GM21576 (cell line): ENCODE measurements around the gene SERAC1.

Experiments used
- ATAC-seq: cut with Tn5 transposase; IDR thresholded peaks from one replicate; pipeline ENCODE4 v1.9.1; 2021; ENCODE audit warnings: mild to moderate bottlenecking, moderate library complexity; ENCODE audit not compliant: unreplicated experiment

SERAC1 gene

DNA sequence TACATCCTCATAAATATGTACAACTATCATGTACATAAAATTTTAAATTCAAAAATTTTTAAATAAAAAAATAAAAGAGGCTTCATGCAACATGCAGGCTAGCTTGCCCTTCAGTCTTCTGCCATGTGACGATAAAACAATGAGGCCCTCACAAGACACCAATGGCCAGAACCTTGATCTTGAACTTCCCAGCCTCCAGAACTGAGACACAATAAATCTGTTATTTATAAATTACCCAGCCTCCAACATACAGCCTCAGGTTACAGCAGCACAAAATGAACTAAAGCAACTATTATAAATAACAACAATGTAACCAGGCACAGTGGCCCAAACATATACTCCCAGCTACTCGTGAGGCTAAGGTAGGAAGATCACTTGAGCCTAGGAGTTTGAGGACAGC, 42.8 kb downstream of the SERAC1 start:
- no peak for ATAC-seq

DNA sequence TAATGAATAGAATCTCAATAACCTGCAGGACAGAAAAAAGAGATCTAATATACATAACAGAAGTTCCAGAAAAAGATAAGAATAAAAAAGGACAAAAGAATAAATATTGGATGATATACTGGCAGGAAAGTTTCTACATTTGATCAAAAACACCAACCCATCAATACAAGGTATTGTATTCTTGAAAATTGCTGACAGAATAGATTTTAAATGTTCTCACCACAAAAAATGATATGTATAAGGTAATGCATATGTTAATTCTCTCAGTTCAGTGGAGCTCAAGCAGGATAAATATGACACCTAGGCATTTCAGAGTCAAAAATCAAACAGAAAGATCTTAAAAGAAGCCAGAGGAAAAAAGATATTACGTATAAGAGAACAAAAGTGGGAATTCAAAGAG, 43.8 kb downstream of the SERAC1 start:
- no peak for ATAC-seq

DNA sequence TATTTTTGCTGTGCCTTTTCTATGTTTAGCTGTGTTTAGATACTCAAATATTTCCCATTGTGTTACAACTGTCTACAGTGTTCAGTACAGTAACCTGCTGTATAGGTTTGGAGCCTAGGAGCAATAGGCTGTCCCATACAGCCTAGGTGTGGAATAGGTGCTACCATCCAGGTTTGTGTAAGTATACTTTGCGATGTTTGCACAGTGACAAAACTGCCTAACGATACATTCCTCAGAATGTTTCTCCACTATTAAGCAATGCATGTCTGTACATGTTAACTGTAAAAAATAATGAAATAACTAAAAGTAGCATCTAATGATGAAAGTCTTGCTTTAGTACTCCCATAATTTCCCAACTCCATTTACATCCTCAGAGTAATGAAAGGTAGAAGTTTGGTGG, 46.0 kb downstream of the SERAC1 start:
- no peak for ATAC-seq

DNA sequence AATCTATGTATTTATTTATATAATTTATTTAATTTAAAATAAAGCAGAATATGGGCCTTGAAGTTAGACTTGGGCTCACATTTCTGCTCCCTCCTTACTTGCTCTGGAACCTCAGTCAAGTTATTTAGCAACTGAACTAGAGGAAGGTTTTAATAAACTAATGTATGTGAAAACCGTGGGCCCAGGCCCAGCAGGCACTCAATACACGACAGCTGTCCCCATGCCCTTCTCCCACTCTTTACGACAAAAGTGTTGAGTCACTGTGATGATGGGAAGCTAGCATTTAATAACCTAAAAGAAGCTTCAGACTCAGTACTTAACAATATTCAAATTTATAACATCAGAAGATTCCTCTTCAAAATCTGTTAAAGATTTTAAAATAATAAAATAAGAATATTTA, 46.7 kb downstream of the SERAC1 start:
- no peak for ATAC-seq

DNA sequence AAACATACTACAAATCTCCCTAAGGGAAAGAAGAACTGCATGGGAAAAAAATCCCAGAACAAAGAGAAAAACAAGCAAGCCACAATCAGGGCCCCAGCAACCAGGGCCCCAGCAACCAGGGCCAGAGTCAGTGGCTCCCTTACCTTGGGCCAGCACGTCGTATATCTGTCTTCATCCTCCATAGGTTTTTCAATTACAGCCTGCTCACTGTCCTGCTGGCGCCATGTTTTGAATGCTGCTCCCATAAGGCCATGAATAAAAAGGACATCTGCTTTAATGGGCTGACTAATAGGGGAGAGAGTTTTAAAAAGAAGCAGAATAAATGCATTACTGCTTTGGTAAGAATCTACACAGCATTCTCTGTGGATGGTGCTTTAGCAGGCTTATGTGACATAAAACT, 49.2 kb downstream of the SERAC1 start:
- no peak for ATAC-seq

DNA sequence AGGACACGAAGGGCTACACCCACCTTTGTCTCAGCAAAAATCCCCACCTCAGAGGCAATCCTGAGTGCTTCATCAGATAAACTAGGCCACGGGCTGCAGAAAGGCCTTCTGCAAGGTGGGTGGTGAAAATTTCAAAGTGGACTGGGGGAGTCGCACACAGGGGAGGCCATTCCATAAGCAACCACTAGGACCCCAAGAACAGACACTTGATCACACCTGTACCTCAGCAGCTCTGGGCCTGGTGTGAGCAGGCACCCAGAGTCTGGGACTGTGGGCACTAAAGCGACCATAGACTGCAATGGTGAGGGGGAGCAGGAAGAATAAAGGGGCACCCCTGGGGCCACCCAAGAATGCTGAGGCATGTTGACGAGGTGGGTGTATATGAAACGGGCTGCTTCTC, 52.6 kb downstream of the SERAC1 start:
- no peak for ATAC-seq

DNA sequence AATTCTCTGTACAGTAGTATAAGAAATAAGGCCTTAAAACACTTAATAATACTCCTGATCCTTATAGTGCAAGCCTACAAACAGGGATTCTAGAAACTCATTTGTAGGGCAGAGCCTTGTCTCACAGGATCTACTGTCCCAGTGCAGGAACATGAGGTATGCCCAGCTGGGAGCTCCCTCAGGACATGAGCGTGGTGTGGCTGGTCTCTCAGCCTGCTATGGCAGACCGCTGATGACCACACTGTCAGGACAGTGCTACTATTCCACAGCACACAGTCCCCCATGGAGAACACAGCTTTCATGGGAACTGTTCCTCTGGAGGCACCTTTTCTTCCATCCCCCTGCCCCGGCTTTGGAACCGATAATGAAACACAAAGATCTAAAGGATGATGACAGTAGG, 53.0 kb downstream of the SERAC1 start:
- ATAC-seq, result no peak

DNA sequence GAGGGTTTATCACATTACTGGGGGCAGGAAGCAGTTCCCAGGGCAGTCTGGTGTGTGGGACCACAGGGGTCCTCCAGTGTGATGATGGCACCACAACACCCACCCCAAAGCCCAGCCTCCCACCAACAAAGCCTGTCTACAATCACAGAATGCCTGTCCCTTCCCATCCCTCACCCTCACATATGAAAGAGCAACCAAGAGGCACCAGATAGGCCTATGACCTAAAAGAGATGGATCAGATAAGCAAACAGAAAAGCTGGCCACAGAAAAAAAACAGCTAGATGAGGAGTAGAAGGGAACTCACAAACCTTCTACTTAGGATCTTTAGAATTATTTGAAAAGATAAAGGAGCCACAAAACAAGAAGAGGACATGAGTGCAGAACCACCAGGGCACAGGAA, 54.3 kb downstream of the SERAC1 start:
- no peak for ATAC-seq

DNA sequence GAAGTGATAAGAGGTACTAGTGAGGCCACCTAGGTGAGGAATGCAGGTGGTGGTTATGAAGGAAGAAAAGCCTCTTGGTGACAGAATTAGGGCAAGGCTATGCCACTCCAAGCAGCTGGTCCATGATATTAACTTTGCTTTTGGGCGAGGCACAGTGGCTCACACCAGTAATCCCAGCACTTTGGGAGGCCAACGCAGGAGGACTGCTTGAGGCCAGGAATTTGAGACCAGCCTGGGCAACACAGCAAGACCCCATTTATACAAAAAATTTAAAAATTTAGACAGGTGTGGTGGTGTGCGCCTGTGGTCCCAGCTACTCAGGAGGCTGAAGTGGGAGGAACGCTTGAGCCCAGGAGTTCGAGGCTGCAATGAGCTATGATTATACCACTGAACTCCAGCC, 56.1 kb downstream of the SERAC1 start:
- ATAC-seq, result no peak

DNA sequence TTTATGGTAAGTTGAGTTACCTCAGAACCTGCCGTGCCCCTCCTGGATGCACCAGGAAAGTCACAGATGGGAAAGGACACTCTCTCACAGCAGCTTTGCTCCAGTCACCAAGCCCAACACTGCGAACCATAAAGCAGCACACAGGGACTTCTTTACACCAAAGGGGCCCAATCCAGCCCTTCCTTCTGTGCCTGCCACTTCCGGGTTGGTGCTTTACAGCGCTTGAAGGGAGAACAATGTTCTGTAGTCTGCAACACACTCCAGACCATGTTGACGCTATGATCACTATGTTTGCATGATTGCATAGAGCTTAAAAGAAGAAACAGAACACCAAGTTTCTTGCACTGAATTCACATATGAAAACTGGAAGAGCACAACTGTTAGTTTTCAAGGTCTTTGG, 57.1 kb downstream of the SERAC1 start:
- ATAC-seq, result no peak

DNA sequence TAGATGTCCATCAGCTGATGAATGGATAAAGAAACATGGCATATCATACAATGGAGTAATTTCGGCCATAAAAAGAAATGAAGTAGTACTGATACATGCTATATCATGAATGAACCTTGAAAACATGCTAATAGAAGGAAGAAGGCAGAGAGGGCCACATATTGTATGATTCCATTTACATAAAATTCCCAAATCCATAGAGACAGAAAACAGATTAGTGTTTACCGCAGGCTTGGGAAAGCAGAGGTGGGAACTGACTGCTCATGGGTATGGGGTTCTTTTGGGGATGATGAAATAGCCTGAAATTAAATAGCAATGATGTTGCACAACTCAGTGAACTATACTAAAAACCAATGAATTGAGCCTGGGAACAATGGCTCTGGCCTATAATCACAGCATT, 58.3 kb downstream of the SERAC1 start:
- no peak for ATAC-seq

DNA sequence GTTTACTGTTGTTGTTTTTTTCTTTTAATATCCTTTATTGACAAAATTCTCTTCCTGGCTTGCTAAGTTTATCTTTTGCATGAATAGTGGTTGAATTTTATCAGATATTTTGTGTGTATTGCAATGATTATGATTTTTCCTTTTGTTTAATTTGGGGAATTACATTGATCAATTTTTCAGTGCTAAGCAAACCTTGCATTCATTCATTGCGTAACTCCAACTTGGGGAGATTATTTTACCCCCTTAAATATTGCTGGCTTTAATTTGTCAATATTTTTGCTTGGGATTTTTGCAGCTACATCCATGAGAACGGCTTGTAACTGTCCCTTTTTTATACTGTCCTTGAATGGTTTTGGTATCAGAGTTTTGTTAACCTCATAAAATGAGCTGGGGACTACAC, 63.4 kb downstream of the SERAC1 start:
- ATAC-seq, result no peak

DNA sequence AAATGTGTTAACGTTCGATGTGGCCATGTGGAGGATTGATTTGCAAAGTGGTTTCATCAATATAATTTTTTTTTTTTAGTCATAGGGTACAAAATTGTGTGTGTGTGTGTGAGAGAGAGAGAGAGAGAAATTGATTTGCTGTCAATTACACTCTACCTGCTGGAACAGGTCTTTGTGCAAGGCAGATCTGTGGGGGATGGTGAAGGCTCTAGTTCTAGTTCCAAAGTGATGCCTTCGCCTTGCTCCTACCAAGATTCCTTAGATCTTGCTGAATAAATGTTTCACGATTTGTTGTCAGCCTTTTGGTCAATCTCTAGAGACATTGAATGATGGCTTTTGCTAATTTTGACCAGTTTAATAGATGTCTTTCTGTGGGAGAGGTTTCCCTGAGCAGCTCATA, 64.8 kb downstream of the SERAC1 start:
- no peak for ATAC-seq

DNA sequence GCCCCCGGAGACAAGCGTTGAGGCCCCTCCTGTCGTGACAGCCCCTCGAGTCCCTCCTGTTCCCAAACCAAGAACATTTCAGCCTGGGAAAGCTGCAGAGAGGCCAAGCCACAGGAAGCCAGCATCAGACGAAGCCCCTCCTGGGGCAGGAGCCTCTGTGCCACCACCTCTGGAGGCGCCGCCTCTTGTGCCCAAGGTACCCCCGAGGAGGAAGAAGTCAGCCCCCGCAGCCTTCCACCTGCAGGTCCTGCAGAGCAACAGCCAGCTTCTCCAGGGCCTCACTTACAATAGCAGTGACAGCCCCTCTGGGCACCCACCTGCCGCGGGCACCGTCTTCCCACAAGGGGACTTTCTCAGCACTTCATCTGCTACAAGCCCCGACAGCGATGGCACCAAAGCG, 72.4 kb downstream of the SERAC1 start:
- ATAC-seq, result no peak

DNA sequence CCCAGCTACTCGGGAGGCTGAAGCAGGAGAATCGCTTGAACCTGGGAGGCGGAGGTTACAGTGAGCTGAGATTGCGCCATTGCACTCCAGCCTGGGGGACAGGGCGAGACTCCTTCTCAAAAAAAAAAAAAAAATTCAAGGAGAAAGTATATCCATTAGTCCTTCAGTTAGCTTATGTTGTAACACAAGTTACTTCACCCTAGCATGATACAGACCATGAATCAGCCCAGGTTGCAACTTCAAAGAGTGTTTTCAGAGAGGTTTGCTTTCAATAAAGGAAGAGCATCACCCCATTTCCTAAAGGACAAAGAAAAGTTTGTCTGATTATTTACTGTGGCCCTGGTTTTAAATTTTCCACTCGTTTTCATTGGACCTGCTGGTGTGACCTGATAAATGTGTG, 73.0 kb downstream of the SERAC1 start:
- no peak for ATAC-seq

DNA sequence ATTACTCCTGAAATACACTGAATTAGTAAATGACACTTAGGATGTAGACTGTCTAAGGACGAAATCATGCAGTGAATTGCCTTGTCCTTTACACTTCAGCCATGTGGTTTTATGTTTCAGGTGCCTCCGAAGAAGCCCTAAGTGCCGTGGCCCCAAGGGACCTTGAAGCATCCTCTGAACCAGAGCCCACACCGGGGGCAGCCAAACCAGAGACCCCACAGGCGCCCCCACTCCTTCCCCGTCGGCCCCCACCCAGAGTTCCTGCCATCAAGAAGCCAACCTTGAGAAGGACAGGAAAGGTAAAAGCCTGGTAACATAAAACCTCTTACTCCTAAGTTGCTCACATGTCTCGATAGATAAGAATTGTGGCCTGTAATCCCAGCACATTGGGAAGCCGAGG, 75.3 kb downstream of the SERAC1 start:
- ATAC-seq, result no peak

DNA sequence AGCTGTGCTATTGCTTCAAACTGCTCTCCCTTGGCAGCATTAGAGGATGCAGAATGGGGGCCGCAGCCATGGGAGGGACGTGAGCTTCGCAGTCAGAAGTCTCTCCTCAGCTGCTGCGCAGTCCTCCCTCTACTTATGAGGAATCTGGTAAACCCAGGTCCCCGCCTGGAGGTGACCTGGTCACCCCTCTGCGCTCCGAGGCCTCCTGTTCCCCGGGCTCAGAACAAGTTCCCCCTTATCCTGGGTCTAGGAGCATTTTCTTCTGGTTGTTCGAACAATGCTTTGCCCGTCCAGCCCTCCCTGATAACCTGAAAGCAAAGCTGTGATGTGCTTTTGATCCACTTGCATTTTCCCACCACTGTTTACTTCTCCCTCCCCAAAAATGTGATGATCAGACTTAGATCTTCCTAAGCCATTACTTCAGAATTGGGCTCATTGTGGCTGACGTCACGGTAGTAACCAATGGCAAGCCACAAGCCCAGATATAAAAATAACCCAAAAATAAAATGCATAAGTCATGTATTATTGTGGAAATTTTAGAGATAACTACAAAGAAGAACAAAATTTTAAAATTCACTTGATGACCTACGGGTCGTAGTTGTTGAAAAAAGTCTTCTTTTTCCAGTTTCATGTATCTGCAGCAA, 80.7 kb downstream of the SERAC1 start:
- ATAC-seq, result no peak

DNA sequence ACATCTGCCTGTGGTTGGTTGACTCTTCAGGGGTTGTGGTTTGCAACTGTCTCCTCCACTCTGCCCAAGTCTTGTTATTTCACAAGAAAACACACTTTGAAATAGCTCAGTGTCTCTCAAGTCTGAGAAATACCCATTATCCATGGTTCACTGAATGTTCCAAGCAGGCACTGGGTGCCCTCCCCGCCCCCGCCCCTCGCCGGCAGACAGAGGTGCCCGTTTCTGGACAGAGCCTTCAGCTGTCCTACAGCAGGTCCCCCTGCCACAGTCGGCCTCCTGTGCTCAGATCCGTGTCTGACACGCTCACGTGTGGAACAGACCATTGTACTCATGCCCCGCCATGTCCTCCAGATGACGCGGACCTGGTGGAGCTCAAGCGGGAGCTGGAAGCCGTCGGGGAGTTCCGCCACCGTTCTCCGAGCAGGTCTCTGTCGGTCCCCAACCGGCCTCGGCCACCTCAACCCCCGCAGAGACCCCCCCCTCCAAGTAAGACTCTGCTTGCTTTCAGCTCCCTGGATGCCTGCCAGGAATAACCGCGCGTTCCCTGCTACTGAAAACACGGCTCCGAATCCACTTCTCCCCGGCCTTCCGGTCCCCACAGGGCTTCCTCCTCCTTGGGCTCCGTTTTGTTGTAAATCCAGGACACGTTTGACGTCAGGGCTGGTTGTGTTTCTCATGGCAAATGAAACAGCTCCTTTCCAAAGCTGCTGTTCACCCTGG, 81.4 kb downstream of the SERAC1 start:
- no peak for ATAC-seq

DNA sequence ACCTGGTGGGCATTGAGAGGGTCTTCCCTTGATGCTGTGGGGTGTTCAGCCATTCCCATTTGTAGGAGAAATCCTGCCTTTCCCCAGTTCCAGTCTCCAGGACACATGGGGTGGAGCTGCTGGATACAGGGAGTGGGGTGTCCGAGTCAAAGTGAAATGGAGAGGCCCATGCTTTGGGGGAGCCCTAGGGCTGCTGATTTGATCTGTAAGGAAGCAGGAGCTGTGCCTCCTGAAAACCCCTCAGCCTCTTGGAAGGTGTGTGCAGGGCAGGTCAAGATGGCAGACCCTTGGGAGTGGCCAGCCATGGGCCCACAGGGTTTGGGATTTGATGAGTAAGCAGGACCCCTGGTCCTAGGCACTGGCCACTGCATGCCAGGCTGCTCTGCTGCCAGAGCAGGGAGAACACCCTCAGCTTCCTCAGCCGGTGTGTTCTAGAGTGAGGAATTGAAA, 82.0 kb downstream of the SERAC1 start:
- peak; percentile 63 for ATAC-seq

DNA sequence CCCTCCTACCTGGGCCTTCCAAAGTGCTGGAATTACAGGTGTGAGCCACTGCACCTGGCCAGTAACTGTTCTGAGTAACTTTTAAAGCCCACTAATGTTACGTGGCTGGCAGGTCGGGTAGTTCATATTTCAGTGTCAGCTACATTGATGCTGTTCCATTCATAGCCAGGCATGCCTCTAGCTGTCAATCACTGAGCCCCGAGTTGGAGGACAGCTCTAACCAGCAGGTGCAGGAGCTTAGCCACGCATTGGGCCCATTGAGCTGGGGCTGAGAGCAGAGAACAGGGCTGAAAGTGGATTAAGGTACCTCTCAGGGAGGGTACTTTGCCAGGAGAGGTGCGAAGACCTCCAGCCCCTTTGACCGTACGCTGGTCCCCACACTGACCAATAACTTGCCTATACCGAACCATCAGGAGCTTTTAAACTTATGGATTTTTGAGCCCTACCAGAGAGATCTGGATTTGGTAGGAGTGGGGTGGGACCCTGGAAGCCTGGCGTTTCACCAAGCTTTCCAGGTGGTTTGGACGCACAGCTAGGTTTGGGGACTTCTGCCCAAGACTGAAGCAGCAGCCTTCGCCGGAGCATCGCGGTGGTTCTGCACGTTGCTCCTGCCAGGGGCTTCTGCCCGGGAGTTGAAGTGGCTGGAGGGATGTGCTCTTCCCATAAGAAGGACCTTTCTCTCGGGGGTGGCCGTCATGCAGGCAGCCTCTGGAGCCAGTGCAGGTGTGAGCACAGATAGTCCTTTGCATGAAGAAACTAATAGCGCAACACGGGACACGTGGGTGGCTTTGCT, 82.6 kb downstream of the SERAC1 start:
- no peak for ATAC-seq

DNA sequence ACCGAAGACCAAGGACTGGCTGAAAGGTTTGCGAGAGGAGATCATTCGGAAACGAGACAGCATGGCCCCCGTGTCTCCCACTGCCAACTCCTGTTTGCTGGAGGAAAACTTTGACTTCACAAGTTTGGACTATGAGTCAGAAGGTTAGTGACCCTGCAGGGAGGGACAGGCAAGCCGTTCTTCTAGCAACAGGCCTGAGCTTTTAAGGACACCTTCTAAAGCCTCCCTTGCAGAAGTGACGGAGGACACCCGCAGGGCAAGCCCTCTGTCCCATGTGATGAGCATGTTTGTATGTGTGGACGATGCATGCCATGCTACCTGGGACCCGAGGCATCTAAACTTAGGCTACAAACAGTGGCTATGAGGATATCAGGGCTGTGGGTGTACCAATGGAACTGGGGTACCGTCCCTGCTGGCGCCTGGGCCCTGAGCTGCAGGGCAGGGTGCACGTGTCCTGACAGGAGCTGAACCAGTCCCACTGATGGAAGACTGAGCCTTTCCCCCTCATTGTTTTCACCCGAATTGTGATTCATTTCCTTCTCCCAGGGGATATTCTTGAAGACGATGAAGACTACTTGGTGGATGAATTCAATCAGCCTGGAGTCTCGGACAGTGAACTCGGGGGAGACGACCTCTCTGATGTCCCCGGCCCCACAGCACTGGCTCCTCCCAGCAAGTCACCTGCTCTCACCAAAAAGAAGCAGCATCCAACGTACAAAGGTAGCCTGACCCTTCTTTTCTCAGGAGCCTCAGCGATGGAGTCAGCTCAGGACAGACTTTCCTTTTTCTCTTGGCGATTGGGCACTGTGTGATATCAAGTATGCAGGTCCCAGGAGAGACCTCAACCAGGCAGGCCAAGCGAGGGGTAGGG, 84.4 kb downstream of the SERAC1 start:
- no peak for ATAC-seq
